ENCODE measurements around the gene HIBADH.

The HIBADH gene

DNA sequence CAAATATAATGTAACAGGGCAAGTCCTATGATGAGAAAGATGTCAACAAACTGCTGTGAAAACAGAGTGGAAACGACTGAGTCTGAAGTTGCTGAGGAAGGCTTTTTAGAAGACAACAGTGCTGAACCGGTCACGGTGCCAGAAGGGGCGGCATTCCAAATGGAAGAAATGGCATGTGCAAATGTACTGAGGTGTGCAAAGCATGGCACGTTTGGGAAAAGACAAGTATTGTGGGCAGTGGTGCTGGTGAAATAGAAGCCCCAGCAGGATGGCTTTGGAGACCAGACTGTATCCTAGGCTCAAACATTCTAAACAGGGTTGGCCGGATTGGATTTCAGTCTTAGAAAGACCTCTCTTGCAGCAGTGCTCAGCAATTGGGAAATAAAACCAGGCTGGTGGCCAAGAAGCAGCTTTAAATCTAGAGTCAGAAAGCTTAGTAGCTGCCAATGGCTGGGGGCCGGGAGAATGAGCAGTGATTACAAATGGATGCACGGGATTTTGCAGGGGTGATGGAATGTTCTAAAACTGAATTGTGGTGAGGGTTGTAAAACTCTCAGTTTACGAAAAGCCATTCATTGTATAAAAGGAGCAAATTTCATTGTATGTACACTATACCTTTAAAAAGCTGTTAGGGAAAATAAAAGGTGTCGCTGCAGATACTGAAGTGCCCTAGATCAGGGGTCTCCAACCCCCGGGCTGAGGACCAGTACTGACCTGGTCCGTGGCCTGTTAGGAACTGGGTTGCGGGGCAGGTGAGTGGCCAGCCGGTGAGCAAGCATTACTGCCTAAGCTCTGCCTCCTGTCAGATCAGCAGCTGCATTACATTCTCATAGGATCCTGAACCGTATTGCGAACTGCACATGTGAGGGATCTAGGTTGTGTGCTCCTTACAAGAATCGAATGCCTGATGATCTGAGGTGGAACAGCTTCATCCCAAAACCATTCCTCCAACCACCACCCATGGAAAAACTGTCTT is 141.6 kb downstream of the HIBADH start:
- TF ChIP-seq LEF1 (IDR thresholded peaks at IDR 0.05; ENCODE audit: borderline replicate concordance) (no peak), ARNT (IDR thresholded peaks at IDR 0.05) (no peak), FOXA1 (IDR thresholded peaks at IDR 0.05) (no peak), ZNF384 (IDR thresholded peaks at IDR 0.05) (no peak), L3MBTL2 (conservative IDR thresholded peaks at IDR 0.05) (no peak)
- ChIA-PET CTCF (no interaction called here), POLR2A (no interaction called here)
- no peak for DNase-seq (ENCODE audit: extremely low spot score)

DNA sequence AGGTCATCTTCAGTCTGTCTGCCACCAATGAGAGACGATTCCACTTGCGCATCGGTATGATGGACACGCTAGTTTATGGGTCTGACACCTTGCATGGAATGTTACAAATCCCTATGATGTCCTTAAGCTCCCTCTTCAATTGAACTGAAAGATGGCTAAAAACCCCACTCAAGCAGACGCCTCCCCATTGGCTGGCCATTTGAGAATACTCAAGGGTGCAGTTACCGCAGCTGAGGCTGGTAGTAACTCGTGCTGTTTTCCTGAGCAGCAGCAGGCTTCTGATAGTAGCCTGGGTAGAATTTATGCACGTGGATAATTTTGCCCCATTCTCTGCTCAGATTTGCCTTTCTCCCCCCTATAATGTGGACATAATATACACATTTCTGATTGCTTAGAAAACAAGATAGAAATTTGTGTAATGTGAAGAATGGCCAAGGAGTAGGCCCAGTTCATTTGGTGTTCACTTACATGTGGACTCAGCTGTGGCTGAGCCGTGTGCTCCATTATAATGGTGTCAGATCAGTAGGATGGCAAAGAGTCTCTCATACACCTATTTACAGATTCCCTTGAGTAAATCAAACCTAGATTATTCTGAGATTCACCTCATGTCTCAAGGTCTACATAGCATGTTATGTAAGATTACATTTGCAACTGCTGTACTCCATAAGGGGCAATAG is 142.8 kb downstream of the HIBADH start:
- CTCF ChIA-PET: no interaction called here
- DNase-seq (ENCODE audit: extremely low spot score): no peak
- POLR2A ChIA-PET: no interaction called here
- TF ChIP-seq ARNT (IDR thresholded peaks at IDR 0.05): no peak
- no peak for TF ChIP-seq FOXA1 (IDR thresholded peaks at IDR 0.05)
- TF ChIP-seq NFRKB (IDR thresholded peaks at IDR 0.05): no peak
- no peak for TF ChIP-seq CTBP1 (IDR thresholded peaks at IDR 0.05; ENCODE audit: borderline replicate concordance)
- no peak for TF ChIP-seq LEF1 (IDR thresholded peaks at IDR 0.05; ENCODE audit: borderline replicate concordance)
- no peak for TF ChIP-seq SP1 (IDR thresholded peaks at IDR 0.05)
- no peak for TF ChIP-seq BHLHE40 (IDR thresholded peaks at IDR 0.05; ENCODE audit: borderline replicate concordance)
- no peak for TF ChIP-seq L3MBTL2 (conservative IDR thresholded peaks at IDR 0.05)
- no peak for TF ChIP-seq HDGF (IDR thresholded peaks at IDR 0.05; ENCODE audit: borderline replicate concordance)
- no peak for TF ChIP-seq ZNF384 (IDR thresholded peaks at IDR 0.05)
- TF ChIP-seq FOXM1 (IDR thresholded peaks at IDR 0.05; ENCODE audit: borderline replicate concordance): no peak
- TF ChIP-seq, protein P1, sequence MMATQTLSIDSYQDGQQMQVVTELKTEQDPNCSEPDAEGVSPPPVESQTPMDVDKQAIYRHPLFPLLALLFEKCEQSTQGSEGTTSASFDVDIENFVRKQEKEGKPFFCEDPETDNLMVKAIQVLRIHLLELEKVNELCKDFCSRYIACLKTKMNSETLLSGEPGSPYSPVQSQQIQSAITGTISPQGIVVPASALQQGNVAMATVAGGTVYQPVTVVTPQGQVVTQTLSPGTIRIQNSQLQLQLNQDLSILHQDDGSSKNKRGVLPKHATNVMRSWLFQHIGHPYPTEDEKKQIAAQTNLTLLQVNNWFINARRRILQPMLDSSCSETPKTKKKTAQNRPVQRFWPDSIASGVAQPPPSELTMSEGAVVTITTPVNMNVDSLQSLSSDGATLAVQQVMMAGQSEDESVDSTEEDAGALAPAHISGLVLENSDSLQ (IDR thresholded peaks at IDR 0.05): no peak
- no peak for TF ChIP-seq ELF4 (IDR thresholded peaks at IDR 0.05)
- no peak for TF ChIP-seq FOXK2 (IDR thresholded peaks at IDR 0.05)
- no peak for TF ChIP-seq SUZ12 (IDR thresholded peaks at IDR 0.05)
- no peak for TF ChIP-seq TARDBP (IDR thresholded peaks at IDR 0.05)

DNA sequence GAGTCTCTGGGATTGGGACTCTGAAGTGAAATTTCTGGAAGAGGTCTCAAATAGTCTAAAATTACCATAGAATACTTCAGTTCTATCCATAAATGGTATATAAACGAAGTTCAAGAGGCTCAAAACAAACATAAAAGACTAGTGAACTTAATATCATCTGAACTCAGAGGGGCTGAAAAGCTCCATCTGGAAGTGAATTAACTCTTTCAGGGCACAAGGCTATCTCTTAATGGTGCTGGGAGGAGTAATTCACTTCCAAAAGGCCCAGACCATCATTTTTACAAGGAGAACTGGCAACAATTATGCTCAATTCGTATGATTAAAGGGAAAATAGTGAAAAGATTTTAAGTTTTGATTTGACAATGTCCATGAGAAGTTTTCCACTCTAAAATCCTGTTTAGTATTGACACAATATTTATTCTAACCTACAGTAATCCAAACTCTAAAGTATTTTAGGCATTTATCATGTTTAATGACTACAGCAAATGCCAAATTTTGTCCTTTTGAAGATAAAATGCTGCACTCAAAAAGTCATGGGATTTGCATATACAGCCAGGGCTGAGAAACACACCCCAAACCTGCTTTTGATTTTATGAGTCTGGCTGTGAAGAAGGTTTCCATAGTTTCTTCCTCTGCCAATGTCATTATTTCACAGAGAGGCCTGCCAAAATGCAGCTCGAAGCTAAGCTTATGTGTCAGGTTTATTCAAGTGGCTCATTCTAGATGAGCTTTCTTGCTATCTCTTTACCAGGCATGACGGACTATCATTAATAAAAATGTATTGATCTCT is 143.9 kb downstream of the HIBADH start:
- POLR2A ChIA-PET: no interaction called here
- CTCF ChIA-PET: no interaction called here
- no peak for TF ChIP-seq FOXA1 (IDR thresholded peaks at IDR 0.05)
- no peak for TF ChIP-seq SP1 (IDR thresholded peaks at IDR 0.05)
- TF ChIP-seq, protein P1 (IDR thresholded peaks at IDR 0.05): no peak
- TF ChIP-seq HDGF (IDR thresholded peaks at IDR 0.05; ENCODE audit: borderline replicate concordance): no peak
- DNase-seq (ENCODE audit: extremely low spot score): no peak

DNA sequence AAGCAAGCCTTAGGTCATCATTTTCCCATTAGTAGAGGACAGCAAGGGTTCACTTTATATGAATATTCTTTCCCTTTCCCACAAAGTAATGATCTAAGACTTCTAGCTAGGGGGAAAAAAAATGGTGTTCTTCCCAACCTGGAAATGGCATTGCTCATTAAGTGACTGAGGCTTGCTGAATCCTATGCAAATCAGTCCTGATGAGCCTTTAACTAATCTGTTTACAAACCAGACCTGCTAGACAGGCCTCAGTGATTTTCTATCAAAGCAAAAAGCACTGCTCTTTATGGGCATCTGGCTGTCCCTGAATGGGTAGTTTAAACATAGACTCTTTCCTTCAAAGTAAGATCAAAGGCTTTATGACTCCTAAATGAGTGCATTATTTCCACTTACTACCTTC is 146.3 kb downstream of the HIBADH start:
- no peak for DNase-seq (ENCODE audit: extremely low spot score)
- POLR2A ChIA-PET: no interaction called here
- TF ChIP-seq LEF1 (IDR thresholded peaks at IDR 0.05; ENCODE audit: borderline replicate concordance): no peak
- no peak for TF ChIP-seq FOXA1 (IDR thresholded peaks at IDR 0.05)
- no peak for TF ChIP-seq L3MBTL2 (conservative IDR thresholded peaks at IDR 0.05)
- CTCF ChIA-PET: no interaction called here

DNA sequence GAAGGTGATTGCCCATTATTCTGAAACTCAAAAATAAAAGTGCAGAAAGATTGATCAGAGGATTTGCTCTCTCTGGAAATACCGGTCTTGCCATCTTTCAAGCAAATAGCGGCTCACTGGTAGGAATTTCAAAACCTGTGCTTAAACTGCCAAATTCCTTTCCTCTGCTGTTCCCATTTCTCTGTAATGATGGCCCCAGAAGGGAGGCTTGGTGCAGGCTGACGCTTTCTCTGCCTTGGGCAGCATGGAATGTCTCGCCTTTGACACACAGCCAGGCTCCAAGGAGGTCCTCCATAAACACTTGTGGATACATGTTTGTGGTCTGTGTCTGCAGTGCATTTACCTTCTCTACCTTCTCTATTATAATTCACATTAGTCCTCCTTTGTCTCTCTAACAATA is 146.8 kb downstream of the HIBADH start:
- ChIA-PET POLR2A (no interaction called here), CTCF (no interaction called here)
- TF ChIP-seq HDGF (IDR thresholded peaks at IDR 0.05; ENCODE audit: borderline replicate concordance) (no peak), ELF4 (IDR thresholded peaks at IDR 0.05) (no peak), FOXA1 (IDR thresholded peaks at IDR 0.05) (no peak), SUZ12 (IDR thresholded peaks at IDR 0.05) (no peak), CTBP1 (IDR thresholded peaks at IDR 0.05; ENCODE audit: borderline replicate concordance) (no peak), FOXM1 (IDR thresholded peaks at IDR 0.05; ENCODE audit: borderline replicate concordance) (no peak), BHLHE40 (IDR thresholded peaks at IDR 0.05; ENCODE audit: borderline replicate concordance) (no peak), ZNF384 (IDR thresholded peaks at IDR 0.05) (no peak), FOXK2 (IDR thresholded peaks at IDR 0.05) (no peak), L3MBTL2 (conservative IDR thresholded peaks at IDR 0.05) (no peak), TARDBP (IDR thresholded peaks at IDR 0.05) (no peak), ARNT (IDR thresholded peaks at IDR 0.05) (no peak), NFRKB (IDR thresholded peaks at IDR 0.05) (no peak), SP1 (IDR thresholded peaks at IDR 0.05) (no peak)
- TF ChIP-seq, protein P1 (IDR thresholded peaks at IDR 0.05): no peak
- no peak for DNase-seq (ENCODE audit: extremely low spot score)

DNA sequence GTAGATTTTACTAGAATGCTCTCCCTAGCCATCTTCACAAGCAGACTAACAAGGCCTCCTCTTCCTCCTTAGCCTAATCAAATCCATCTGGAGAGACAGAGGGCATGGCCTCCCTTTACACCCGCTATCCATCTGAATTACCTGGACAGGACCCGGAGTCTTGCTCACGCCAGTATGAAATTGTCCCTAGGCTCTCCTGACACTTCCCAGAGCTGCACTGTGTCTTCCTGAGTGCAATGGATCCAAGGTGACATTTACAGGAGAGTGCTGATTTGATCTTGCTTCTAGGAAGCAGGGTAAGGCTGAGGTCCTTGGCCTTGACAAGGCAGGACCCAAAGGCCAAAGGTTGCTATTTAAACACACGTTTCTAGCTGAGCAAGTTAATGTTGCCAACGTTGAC is 147.8 kb downstream of the HIBADH start:
- no peak for DNase-seq (ENCODE audit: extremely low spot score)
- no peak for TF ChIP-seq L3MBTL2 (conservative IDR thresholded peaks at IDR 0.05)
- TF ChIP-seq FOXK2 (IDR thresholded peaks at IDR 0.05): no peak
- TF ChIP-seq, protein P1 (IDR thresholded peaks at IDR 0.05): no peak
- no peak for TF ChIP-seq TARDBP (IDR thresholded peaks at IDR 0.05)
- no peak for TF ChIP-seq ELF4 (IDR thresholded peaks at IDR 0.05)
- no peak for TF ChIP-seq ARNT (IDR thresholded peaks at IDR 0.05)
- no peak for TF ChIP-seq FOXA1 (IDR thresholded peaks at IDR 0.05)
- TF ChIP-seq HDGF (IDR thresholded peaks at IDR 0.05; ENCODE audit: borderline replicate concordance): no peak
- no peak for TF ChIP-seq SP1 (IDR thresholded peaks at IDR 0.05)
- no peak for TF ChIP-seq NFRKB (IDR thresholded peaks at IDR 0.05)
- TF ChIP-seq BHLHE40 (IDR thresholded peaks at IDR 0.05; ENCODE audit: borderline replicate concordance): no peak
- TF ChIP-seq CTBP1 (IDR thresholded peaks at IDR 0.05; ENCODE audit: borderline replicate concordance): no peak
- no peak for TF ChIP-seq FOXM1 (IDR thresholded peaks at IDR 0.05; ENCODE audit: borderline replicate concordance)
- no peak for TF ChIP-seq SUZ12 (IDR thresholded peaks at IDR 0.05)
- TF ChIP-seq ZNF384 (IDR thresholded peaks at IDR 0.05): no peak
- TF ChIP-seq LEF1 (IDR thresholded peaks at IDR 0.05; ENCODE audit: borderline replicate concordance): no peak
- ChIA-PET CTCF (no interaction called here), POLR2A (no interaction called here)
